Measurements from ENCODE around the gene TMEM247.

TMEM247 gene

DNA sequence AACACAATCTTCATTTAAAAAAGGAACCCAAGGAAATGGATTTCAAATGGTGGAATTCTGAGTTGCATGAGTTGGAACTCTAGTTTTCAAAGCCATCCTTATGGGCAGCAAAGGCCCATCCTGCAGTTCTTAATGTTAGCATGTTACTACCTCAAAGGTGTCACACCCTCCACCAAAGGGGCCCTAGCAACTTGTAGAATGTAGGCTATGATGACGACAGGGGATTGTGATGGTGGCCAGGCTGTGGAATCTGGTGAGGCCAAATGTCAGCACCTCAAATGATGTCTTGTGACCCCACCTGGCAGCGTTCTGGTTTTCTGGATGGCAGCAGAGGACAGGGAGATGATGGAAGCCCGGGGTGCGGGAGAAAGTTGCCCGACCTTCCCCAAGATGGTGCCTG, at the start of gene TMEM247:
TMEM247 (plus strand) TSS at position 301 of the 400 bp plus-strand sequence.
- no peak for FAIRE-seq

DNA sequence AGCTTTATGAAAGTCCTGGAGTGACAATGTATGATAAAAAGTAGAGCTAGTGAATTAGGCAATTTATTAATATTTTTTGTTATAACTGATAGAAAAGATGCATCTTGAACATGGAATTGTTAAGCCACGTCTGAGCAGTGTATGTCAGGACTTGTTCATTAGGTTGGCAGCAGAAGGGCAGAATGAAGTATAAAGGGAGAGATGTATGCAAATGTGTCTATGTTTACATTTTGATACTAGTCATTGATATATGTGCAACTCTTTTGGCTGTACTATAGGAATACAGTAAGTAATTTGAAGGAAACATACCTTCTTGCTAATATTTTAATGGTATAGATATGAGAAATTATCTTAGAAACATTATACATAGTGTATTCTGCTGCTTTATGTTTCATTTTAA, 49.0 kb upstream of the TMEM247 start:
- no peak for FAIRE-seq

DNA sequence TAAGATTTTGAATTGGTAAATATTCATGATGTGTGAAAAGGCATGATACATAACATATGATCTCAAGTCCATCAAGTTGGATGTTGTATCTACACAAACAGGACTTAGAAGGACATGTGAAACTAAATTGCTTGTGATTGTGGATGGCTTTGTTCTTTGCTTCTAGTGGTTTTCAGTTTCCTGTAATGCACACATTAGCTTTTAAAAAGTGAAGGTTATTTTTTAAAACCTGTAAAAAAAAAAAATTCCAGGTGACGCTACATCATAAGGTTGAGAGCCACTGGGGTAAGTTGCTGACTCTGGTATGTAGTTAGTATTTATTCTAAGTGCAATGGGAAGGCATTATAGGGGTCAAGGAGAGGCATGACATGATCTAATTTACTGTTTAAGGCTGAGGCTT, 48.4 kb upstream of the TMEM247 start:
- FAIRE-seq = no peak

DNA sequence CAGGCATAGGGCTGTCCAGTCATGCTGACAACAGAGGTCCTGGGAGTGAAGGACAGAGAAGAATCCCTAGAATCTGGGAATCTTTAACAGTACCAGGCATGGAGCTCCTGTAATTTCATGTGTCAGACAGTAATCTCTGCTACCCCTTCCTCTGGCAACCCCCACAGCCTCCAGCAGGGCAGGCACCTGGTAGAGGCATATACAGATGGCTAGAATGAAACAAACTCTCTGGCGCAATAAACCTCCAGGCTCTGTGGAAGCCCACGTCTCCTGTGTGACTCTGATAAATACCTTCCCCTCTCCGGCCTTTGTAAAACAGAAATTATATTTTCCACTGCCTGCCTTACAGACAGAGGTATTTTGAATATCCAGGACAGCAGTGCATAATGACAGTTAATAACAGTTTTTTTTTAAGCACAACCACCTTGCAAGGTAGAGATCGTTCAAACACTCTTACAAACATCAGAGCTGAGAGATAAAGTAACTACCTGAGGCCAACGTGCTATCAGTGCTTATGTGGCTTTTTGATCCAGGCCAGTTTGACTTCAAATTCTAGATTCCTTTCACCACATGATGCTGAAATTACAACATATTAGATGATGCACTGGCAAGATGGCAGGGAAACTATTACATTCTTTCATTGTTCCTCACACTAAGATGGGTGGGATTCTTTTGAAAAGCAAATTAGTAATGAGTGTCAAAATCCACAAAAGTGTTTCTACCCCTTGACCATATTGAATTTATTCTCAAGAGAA, 47.7 kb upstream of the TMEM247 start:
- no peak for FAIRE-seq

DNA sequence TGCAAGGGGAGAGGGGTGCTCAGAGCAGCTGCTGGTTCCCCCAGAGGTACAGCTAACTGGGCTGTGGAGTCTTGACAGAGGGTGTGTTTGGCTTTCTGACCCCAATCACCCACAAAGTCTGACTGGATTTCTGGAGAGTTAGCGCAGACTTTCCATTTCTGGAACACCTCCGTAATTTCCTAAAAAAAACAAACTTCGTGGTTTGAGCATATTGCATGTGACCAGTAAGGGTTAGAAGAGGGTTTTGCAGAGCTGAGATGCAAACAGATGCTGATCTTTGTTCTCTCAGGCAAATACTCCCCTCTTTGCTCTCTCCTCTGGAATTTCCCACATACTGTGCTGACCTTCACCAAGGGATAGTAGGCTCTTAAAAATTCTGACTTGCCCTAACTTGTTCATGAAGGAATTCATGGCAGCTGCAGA, 44.5 kb upstream of the TMEM247 start:
- no peak for FAIRE-seq

DNA sequence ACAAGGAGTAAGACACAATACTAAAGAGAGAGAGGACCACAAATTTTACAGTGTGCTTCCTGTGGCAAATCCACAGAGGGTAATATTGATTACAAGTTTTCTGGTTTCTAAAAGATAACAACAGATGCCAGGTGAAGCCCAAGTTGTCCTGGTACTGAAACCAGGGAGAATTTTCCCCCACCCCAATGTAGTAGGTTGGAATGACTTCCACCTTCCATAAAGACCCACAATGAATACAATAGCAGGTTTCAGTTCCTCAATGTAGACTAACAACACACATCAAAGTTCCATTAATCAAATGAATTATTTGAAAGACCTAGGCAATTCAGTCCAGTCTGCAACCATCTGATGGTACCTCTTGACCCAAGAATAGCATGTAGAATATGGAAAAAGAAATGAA, 44.0 kb upstream of the TMEM247 start:
- no peak for FAIRE-seq

DNA sequence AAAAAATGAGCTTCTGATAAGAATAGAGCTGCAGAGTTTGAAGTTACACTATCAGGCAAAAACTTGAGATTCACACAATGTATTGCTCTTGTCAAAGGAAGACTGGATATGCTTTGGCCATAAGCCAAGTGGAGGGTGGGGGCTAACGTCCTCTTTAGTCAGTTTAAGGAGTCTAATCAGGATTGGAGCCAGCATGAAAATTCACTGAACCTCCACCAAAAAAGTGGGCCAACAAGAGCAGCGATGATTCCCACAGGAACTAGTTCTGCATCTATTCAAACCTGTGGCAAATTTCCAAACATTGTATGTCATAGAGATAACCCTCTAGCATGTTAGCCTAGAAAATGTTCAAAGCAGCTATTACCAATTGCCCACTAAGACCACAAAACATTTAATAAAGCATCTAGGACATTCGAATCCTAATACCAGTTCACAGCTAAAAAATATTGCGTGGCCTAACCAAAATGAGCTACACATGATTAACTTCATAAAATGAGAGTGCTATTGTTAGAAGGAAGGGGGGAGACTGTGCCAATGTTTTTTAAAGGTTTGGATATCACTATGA, 43.5 kb upstream of the TMEM247 start:
- FAIRE-seq = no peak

DNA sequence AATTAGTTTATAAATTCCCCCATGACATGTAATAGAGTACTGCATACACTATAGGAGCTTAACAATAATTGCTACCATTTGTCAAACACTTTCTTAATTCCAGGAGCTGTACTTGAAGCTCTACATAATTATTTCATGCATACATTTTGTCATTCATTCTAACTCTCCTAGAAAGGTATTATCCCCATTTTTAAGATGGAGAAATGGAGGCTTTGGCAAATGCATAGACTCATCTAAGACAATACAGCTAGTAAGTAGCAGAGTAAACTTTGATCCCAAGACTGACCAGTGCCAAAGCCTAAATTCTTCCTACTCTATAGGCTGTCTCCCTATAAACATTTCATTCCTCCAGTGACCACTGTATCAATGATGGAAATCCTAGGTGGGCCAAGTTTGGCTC, 42.6 kb upstream of the TMEM247 start:
- FAIRE-seq = no peak

DNA sequence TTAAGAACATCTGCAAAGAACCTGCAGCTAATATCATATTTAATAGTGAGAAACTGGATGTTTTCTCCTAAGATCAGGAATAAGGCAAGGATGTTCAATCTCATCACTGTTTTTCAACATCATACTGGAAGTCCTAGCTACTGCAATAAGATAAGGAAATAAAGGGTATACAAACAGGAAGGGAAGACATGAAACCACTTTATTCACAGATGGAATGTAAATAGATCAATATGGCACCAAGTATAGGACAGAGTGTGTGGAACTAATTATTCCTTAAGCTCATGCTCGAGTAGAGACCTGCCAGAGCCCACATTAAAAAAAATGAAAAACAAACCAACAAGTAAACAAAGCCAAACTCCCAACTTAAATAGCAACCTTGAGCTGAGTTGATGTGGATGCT, 41.3 kb upstream of the TMEM247 start:
- FAIRE-seq = no peak

DNA sequence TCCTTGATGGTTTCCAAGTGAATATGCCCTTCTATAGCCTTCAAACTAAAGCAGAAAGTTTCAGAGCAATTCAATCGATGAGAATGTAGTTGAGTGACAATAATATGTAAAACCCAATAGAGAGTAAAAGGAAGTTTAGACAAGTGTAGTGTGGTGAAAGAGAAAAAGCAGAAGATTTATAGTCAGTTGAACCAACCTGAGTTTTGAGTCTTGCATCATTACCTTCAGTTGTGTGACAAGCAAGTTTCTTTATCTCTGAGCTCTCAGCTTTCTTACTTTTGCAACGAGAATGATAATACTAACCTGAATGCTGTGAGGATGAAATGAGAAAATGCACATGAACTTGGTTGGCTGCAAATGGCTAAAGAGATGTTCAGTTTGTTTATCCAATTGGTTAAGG, 40.6 kb upstream of the TMEM247 start:
- FAIRE-seq = no peak

DNA sequence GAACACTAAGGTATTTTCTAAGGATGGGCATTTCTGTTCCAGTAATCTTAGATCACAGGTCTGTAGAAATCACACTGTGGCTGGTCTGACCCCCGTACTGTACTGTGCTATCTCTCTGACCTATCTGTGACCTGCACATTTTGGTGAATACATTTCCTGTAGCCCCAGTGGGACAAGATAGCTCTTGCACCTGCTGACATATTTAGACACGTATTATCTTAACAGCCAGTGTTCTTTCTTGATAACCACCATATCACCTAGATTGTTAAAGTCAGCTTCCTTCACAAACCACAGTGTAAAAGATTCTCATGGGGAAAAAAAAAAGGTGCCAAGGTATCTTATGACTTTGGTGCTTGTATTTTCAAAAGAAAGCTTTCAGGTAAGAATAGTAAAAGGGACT, 39.8 kb upstream of the TMEM247 start:
- FAIRE-seq = no peak

DNA sequence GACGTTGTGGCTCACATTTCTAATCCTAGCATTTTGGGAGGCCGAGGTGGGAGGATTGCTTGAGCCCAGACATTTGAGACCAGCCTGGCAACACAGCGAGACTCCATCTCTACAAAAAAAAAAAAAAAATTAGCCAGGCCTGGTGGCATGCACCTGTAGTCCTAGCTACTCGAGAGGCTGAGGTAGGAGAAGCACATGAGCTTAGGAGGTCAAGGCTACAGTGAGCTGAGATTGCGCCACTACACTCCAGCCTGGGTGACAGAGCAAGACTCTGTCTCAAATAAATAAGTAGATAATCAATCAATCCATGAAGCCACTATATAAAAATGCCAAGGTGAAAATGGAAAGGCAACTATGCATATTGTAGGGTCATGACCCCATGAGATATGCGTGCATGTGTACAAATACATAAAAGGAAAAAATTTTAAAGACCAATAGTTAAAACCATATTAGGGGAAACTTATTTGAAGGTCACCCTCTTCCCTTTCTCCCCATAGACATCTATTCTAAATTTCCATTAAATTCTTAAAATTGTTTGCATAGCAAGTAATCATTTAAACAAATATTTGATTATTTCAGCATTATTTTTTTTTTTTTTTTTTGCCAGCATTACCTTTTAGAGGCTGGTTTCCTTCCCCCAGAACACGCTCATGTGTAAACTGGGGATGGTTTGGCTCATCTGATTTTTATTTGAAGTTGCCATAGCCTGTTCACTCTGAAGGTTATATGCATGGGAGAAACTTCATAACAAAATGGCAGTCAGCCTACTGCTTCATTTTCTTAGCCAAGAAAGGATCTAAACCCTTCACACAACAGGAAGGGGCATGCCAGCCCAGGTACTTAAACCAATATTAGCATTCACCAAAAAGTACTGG, 37.3 kb upstream of the TMEM247 start:
- FAIRE-seq = peak; percentile 12

DNA sequence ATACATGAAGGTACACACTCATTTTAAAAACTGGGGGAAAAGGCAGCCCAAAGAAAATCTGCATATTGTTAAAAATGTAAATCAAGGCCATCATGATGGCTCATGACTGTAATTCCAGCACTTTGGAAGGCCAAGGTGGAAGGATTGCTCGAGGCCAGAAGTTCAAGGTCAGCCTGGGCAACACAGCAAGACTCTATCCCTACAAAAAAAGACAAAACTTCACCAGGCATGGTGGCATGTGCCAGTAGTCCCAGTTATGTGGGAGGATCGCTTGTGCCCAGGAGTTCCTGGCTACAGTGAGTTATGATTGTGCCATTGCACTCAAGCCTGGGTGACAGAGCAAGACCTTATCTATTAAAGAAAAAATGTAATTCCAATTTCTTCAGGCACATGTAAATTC, 34.6 kb upstream of the TMEM247 start:
- FAIRE-seq = no peak

DNA sequence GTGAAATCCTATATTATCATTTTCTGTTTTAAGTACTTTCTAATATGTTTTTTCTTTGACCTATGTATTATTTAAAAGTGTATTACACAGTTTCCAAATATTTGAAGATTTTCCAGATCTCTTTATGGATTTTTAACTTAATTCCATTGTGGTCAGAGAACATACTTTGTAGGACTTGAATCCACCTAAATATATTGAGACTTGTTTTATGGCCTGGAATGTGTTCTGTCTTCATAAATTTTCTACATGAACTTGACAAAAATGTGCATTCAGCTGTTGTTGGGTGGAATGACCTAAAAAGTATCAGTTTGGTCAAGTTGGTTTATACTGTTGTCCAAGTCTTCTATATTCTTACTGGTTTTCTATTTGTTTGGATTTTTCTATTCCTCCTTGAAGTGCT, 33.8 kb upstream of the TMEM247 start:
- no peak for FAIRE-seq

DNA sequence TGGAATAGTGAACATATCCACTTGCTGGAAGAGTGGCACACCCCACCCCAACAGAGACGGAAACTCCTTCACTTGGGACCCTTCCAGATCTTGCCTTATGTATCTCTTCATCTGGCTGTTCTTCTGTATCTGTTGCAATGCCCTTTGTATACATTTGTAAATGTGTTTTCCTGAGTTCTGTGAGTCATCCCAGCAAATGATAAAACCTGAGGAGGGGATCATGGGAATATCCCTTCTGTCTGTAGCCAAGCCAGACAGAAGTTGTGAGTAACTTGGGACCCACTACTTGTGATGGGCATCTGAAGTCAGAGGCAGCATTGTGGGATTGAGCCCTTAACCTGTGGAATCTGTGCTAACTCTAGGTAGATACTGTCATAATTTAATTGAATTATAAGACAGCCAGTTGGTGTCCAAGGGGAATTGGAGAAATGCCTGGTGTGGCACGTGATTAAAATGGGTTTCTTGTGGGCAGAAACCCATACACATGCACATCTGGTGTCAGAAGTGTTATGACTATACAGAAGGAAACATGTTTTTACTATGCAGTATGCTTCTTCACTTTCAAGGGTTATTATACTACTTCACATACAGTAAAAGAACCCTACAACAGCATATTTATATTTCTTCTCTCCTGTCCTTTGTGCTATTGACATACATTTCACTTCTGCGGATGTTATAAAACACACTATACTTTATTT, 32.3 kb upstream of the TMEM247 start:
- no peak for FAIRE-seq

DNA sequence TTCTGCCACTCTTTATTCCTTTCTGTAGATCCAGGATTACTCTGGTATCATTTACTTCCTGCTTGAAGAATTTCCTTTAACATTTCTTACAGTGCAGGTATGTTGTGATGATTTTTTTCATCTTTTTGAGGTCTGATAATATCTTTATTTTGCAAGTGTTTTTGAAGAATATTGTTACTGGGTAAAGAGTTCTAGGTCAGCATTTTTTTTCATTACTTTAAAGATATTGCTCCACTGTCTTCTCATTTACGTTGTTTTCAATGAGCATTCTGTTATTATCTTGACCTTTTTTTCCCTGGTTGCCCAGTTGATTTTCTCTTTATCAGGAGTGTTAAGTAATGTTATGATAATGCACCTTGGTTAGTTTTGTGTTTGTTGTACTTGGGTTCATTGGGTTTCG, 31.7 kb upstream of the TMEM247 start:
- no peak for FAIRE-seq

DNA sequence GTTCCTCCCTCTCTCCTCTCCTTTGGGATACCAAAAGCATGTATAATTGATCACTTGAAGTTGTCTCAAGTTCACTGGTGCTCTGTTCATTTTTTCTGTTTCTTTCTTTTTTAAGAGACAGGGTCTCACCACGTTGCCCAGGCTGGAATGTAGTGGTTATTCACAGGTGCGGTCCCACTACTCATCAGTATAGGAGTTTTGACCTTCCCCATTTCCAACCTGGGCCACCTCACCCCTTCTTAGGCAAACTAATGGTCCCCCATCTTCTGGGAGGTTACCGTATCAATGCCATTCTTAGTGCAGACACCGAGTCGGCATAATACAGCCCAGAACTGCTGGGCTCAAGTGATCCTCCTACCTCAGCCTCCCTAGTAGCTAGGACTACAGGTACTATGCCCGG, 31.3 kb upstream of the TMEM247 start:
- FAIRE-seq = no peak

DNA sequence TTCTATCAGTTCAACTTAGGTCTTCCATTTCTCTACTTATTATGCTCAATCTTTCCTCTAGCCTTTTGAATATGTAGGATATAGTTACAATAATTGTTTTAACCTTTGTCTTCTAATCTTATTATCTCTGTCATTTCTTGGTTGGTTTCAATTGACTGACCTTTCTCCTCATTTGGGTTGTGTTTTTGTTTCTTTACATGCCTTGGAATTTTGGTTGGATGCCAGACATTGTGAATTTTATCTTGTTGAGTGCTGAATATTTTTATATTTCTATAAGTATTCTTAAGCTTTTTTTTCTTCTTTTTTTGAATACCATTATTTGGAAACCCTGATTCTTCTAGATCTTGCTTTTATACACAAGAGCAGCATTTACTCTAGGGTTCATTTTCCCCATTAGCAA, 30.7 kb upstream of the TMEM247 start:
- no peak for FAIRE-seq

DNA sequence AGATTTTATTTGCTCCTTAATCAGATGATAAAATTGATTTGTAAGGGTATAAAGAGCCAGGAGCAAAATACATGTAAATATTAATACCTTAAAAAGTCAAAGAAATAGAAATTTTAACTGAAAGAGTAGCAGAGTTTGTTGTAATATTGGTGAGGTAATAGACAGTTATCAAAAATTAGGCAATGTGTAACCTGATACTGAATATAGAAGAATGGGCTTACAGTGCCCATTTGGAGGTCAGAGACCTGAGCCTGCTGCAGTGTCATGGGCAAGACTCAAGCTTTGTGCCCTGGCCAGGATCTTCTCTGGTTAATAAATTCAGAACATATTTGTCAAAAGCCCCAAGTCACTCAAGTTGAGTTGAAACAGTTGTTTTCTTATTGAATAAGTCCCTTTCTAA, 29.7 kb upstream of the TMEM247 start:
- no peak for FAIRE-seq

DNA sequence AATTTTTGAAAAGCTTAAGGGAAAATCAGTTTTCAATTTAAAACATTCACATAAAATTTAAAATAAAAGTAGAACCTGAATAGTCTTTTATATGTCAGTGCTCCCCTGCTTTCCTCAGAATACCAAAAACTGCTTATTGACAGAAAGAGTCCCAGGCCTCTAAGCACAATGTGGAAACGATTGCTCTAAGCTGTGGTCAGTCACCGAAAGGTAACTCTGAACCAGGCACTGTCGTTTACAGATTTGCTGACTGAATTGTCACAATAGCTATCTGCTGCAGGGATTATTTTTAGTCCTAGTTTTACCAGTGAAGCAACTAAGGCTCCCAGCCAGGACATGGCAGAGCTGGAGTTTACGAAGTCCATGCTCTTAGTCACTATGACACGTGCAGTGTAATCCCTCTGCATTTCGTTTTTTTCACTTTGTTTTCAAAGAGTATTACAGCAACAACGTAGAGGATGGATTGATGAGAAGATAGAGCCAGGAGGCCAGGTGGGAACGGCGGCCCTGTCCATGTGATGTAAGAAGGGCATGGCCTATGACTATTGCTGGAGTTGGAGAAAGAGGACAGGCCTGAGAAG, 28.1 kb upstream of the TMEM247 start:
- no peak for FAIRE-seq

DNA sequence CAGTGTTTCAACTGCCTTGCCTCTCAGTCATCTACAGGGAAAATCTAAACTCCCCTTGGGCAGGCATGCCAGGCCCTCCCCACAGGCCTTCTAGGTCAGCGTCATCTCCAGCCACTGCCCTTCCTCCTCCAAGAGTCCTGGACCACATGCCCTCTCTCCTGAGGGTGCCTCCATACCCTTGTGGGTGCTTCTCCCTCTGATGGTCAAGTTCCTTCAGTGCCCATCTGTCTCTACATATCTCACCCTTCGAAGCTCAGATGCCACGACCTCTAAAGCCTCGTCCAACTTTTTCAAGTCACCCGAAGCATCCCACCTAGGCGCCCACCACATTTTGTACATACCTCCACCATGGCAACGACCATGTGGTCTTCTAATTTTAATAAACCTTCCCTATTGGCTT, 22.6 kb upstream of the TMEM247 start:
- no peak for FAIRE-seq

DNA sequence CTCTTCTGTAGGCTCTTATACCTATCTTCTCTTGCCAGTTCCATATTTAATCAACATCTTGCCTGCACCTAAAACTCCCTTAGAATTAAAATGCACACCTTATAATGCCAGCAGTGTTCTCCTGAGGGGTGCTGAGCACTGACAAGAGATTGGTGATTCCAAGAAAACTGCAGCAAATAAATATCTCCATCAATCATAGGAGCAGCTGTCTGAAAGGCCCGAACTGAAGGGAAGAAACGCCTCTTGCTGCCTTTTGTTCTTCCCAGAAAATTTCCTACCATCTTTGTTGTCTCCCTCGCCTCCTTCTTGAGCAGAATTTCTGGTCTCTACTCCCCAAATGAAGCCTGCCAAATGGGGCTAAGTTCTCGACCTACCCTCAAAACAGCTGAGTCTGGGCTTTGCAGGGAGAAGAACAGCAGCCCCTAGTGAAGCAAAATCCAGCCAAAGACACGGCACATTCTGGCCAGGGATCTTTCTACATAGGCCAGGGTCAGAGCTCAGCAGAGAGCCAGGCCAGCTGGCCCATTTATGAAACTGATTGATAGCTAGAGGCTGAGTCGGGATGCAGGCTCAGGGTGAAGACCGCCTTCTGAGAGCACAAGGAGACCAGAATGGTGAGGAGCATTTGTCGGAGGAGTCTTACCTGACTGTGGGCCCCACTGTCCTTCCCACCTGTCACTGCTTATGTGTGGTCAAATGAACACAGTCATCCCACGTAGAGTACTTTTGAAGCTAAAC, 20.4 kb upstream of the TMEM247 start:
- FAIRE-seq = no peak
